PC-3 (cell line): ENCODE results near the gene BTF3.
A peak's percentile ranks its signal among the peaks of the same experiment; 100 is the strongest.

Experiments used
- CTCF ChIP-seq: fragments of 300-600 bp; sonication (generic); conservative IDR thresholded peaks from 2 replicates; pipeline ENCODE4 v1.5.1; 2017; ENCODE audit warnings: antibody characterized with exemption, low read depth, mild to moderate bottlenecking, low read length
- EZH2 ChIP-seq: fragments of 300-600 bp; sonication (generic); IDR thresholded peaks from one replicate; pipeline ENCODE4 v1.6.1; 2017; ENCODE audit warnings: antibody characterized with exemption, mild to moderate bottlenecking, low read length; ENCODE audit not compliant: unreplicated experiment
- EZH2phosphoT487 ChIP-seq: fragments of 300-600 bp; sonication (generic); IDR thresholded peaks from 2 replicates; pipeline ENCODE4 v1.6.1; 2018; ENCODE audit warnings: mild to moderate bottlenecking, antibody characterized with exemption, low read length, borderline replicate concordance

GRCh38 chr5:73496984-73497457, 1.2 kb upstream of the BTF3 start:
- TF ChIP-seq CTCF (peak; percentile 59), EZH2phosphoT487 (no peak), EZH2 (no peak)
